GM15510 (cell line): ENCODE measurements around the gene ONECUT3.

Experiments used
- POLR2A ChIP-seq: IDR thresholded peaks from 3 replicates; pipeline ENCODE4 v1.6.1; 2011; ENCODE audit warnings: borderline replicate concordance; ENCODE audit not compliant: insufficient read length; ENCODE audit errors: extremely low read depth

Gene ONECUT3

GRCh38 chr19:1768918-1769644 lies 15.8 kb downstream of the ONECUT3 start:
- no peak for TF ChIP-seq POLR2A

GRCh38 chr19:1769645-1769985 lies 16.3 kb downstream of the ONECUT3 start:
- TF ChIP-seq POLR2A = no peak

- TF ChIP-seq POLR2A = no peak
Observed at GRCh38 chr19:1770866-1771576, 17.7 kb downstream of the ONECUT3 start.

- no peak for TF ChIP-seq POLR2A
Observed at GRCh38 chr19:1773184-1773583, 19.9 kb downstream of the ONECUT3 start.

- no peak for TF ChIP-seq POLR2A
Observed at GRCh38 chr19:1774989-1775772, 21.9 kb downstream of the ONECUT3 start.

- TF ChIP-seq POLR2A = no peak
Observed at GRCh38 chr19:1775951-1776605, 22.8 kb downstream of the ONECUT3 start.

GRCh38 chr19:1776606-1777147 lies 23.4 kb downstream of the ONECUT3 start:
- no peak for TF ChIP-seq POLR2A

- no peak for TF ChIP-seq POLR2A
Observed at GRCh38 chr19:1777149-1777548, 23.8 kb downstream of the ONECUT3 start.

GRCh38 chr19:1779574-1779973 lies 26.3 kb downstream of the ONECUT3 start:
- no peak for TF ChIP-seq POLR2A

GRCh38 chr19:1780272-1780958 lies 27.1 kb downstream of the ONECUT3 start:
- TF ChIP-seq POLR2A = no peak

- no peak for TF ChIP-seq POLR2A
Observed at GRCh38 chr19:1782521-1782920, 29.2 kb downstream of the ONECUT3 start.

GRCh38 chr19:1783354-1783753 lies 30.0 kb downstream of the ONECUT3 start:
- no peak for TF ChIP-seq POLR2A

- TF ChIP-seq POLR2A = no peak
Observed at GRCh38 chr19:1783874-1784273, 30.6 kb downstream of the ONECUT3 start.

- no peak for TF ChIP-seq POLR2A
Observed at GRCh38 chr19:1785310-1785709, 32.0 kb downstream of the ONECUT3 start.
